Measurements from ENCODE around the gene APEH.

The APEH gene

GRCh38 chr3:49733551-49733950 is 59.4 kb downstream of the APEH start:
- DNase-seq: no peak

Data from hematopoietic multipotent progenitor cell treated with erythropoietin and hydrocortisone succinate and interleukin-3 and kit ligand, for 6 days (in vitro differentiated cells).